ENCODE measurements around the gene LINGO4. TPM values are rescaled to one million over a fixed set of nuclear protein-coding genes. Genes with fewer than 3 reads are reported as not detected.

The LINGO4 gene
- total RNA-seq, 1 donor from 2014 or later: 0.29 TPM

DNA sequence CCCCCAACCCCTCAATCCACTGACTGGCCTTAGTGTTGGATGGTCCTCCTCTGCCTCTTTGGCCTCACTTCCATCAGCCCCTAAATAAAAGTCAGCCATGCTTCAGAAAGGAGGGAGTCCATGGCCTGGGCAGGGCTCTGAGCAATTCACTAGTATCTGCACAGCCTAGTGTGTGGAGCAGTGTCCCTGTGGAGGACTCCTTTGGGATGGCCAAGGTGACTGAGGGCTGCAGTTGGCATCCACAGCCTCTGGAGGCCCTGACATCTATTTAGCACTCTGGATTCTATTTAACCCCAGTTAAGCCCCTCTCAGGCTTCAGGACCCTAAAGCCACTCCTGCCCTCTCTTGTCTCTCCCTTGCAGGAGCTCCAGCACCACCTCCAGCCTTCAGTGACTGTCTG lies 44.7 kb upstream of the LINGO4 start:
- H3K4me3 ChIP-seq: no peak overlapping the region
- intact Hi-C loops (cut with DNase I): no loop called here
- no peaks in the 10 kb centered on the region for H3K9me3 ChIP-seq
- DNase-seq (no peak), ATAC-seq (no peak)
- H3K4me1 ChIP-seq: peaks cover 11% of the 10 kb centered on the region
- no peaks in the 10 kb centered on the region for H3K36me3 ChIP-seq
- TF ChIP-seq, protein P1, sequence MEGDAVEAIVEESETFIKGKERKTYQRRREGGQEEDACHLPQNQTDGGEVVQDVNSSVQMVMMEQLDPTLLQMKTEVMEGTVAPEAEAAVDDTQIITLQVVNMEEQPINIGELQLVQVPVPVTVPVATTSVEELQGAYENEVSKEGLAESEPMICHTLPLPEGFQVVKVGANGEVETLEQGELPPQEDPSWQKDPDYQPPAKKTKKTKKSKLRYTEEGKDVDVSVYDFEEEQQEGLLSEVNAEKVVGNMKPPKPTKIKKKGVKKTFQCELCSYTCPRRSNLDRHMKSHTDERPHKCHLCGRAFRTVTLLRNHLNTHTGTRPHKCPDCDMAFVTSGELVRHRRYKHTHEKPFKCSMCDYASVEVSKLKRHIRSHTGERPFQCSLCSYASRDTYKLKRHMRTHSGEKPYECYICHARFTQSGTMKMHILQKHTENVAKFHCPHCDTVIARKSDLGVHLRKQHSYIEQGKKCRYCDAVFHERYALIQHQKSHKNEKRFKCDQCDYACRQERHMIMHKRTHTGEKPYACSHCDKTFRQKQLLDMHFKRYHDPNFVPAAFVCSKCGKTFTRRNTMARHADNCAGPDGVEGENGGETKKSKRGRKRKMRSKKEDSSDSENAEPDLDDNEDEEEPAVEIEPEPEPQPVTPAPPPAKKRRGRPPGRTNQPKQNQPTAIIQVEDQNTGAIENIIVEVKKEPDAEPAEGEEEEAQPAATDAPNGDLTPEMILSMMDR (IDR thresholded peaks at IDR 0.05): no peak
- H3K27ac ChIP-seq: no peak overlapping the region
- no peaks in the 10 kb centered on the region for H3K27me3 ChIP-seq

DNA sequence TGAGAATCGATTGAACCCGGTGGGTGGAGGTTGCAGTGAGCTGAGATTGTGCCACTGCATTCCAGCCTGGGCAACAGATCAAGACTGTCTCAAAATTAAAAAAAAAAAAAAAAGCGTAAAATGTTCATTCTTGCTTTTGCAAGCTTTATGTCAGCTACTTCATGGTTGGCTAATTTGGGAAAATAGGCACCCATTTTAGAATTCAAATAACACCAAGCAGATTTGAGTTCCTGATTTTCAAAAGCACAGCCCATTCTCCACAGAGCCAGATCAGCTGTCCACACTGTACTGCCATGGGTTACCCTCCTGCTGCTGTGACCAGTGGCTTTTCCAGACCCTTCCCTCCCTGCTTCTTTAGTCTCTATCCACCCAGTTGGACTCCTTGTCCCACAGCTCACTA lies 43.9 kb upstream of the LINGO4 start:
- H3K27me3 ChIP-seq: no peaks in the 10 kb centered on the region
- no peak overlapping the region for H3K4me3 ChIP-seq
- no peaks in the 10 kb centered on the region for H3K36me3 ChIP-seq
- no peak for ATAC-seq
- H3K4me1 ChIP-seq: peaks cover 11% of the 10 kb centered on the region
- H3K27ac ChIP-seq: no peak overlapping the region
- intact Hi-C loops (cut with DNase I): no loop called here
- no peak for DNase-seq
- H3K9me3 ChIP-seq: no peaks in the 10 kb centered on the region
- TF ChIP-seq, protein P1 (IDR thresholded peaks at IDR 0.05): no peak

DNA sequence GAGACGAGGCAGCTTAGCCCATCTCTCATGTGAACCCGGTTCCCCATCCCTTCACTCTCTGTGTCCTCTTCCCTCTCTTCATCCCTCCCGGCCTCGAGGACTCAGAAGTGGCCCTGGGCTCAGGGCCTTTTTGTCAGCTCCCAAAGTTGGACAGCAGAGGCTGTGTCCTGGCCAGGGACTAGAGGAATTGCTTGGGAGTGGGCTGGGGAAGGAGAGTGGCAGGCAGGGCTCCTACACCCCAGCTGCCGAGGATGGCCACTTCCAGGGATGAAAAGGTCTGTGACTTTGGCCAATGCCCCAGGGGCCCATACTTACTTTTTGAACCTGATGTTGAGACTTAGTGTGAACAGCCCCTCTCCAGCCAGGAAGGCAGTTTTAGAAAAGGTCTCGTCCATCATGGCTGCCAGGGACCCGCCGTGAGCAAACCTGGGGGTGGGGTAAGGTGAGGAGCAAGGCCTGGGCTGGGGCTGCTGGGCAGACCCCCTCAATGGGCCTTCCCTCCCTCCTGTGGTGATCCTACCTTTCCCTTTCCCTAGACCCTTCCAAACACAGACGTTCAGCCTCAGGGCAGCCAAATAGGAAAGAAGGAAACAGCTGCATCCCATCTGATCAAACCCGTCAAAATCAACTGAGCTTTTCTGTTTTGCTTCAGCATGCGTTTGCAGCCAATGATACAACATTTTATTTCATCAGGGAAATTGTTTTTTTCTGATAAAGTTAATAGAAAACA lies 42.8 kb upstream of the LINGO4 start:
- intact Hi-C loops (cut with DNase I): no loop called here
- TF ChIP-seq, protein P1 (IDR thresholded peaks at IDR 0.05): no peak
- no peak overlapping the region for H3K27ac ChIP-seq

DNA sequence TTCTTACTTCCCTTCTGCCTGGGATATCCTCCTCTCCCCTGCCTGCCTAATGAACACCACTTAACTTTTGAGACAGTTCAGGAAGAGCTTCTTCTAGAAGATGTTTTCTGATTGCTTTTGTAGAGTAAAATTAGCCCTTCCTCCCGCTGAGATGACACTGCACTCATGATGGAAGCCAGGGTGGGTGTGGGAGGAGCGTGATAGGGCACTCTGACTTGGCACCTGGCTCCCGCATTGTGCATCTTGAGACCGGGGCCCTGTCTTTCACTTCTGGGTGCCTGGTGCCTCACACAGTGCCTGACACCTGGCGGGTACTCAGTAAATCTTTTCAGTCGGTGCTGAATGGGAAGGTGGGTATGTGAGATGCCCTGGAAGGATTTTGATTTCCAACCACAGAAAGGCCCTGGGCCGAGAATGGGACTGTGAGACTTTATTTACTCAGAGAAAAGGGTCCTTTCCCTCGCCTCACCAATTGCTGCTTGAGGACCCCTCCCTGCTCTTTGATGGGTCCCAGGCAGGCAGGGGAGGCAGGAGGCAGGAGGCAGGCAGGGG lies 41.5 kb upstream of the LINGO4 start:
- no peak for DNase-seq

More for the DNA sequence above, 42.8 kb upstream of the LINGO4 start:
- H3K36me3 ChIP-seq: no peaks in the 10 kb centered on the region
- peaks cover 11% of the 10 kb centered on the region for H3K4me1 ChIP-seq
- DNase-seq (no peak), ATAC-seq (no peak)
- H3K9me3 ChIP-seq: no peaks in the 10 kb centered on the region
- H3K27me3 ChIP-seq: no peaks in the 10 kb centered on the region
- no peak overlapping the region for H3K4me3 ChIP-seq

DNA sequence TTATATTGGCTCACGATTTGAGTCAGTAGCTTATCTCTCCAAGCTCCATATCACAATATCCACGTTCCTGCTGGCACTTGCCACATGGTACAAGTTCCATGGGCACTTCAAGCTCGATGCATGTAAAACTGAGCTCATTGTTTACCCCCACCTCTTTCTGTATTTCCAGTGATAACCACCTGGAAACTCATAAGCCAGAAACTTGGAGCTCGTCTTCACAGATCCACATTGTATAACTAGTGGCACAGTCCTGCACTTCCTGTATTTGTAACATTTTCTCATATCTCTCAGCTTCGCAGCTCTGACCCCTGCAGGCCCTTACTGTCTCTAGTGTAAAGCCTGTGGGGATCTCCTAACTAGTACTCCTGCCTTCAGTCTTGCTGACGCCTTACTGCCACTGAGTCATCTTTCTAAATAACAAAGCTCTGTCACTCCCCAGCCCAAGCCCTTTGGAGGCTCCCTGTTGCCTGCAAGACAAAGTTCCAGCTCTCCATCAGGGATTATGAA lies 40.9 kb upstream of the LINGO4 start:
- no peak for DNase-seq
- H3K27me3 ChIP-seq: no peaks in the 10 kb centered on the region
- peaks cover 11% of the 10 kb centered on the region for H3K4me1 ChIP-seq
- H3K36me3 ChIP-seq: no peaks in the 10 kb centered on the region
- intact Hi-C loops (cut with DNase I): no loop called here
- no peak for ATAC-seq
- no peak overlapping the region for H3K4me3 ChIP-seq
- no peaks in the 10 kb centered on the region for H3K9me3 ChIP-seq
- H3K27ac ChIP-seq: no peak overlapping the region
- TF ChIP-seq, protein P1 (IDR thresholded peaks at IDR 0.05): no peak

More for the DNA sequence above, 41.5 kb upstream of the LINGO4 start:
- Histone ChIP-seq H3K27ac (no peak overlapping the region), H3K4me1 (peaks cover 11% of the 10 kb centered on the region), H3K27me3 (no peaks in the 10 kb centered on the region), H3K4me3 (no peak overlapping the region), H3K36me3 (no peaks in the 10 kb centered on the region), H3K9me3 (no peaks in the 10 kb centered on the region)
- intact Hi-C loops (cut with DNase I): no loop called here
- TF ChIP-seq, protein P1 (IDR thresholded peaks at IDR 0.05): no peak
- ATAC-seq: no peak
